GM19324 (cell line): ENCODE results near the gene OR2T11.
"Not testable (repeated sequence)": the region's sequence is repeated elsewhere in the genome, so short reads cannot be mapped to it uniquely, and the experiment has no call there.

Experiments
- ATAC-seq: cut with Tn5 transposase; IDR thresholded peaks from one replicate; pipeline ENCODE4 v1.9.1; 2021; ENCODE audit warnings: mild to moderate bottlenecking, moderate library complexity; ENCODE audit not compliant: unreplicated experiment, low FRiP score

OR2T11 gene, protein sequence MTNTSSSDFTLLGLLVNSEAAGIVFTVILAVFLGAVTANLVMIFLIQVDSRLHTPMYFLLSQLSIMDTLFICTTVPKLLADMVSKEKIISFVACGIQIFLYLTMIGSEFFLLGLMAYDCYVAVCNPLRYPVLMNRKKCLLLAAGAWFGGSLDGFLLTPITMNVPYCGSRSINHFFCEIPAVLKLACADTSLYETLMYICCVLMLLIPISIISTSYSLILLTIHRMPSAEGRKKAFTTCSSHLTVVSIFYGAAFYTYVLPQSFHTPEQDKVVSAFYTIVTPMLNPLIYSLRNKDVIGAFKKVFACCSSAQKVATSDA

DNA sequence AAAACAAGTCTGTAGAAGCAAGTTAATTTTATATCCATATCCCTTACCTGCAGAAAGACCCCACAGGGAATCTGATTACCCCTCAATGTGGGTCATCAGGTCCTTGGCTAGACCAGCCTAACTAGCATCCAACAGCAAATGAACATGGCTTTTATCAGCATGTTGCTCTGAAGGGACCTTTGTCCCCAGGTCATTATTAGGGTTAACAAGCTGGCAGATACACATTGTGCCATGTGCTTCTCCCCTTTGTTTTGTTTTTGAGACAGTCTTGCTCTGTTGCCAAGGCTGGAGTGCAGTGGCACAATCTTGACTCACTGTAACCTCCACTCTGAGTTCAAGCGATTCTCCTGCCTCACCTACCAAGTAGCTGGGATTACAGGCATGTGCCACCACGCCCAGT, at the start of gene OR2T11:
Gene OR2T11 (minus strand): TSS at position 101 of the 400 bp plus-strand sequence. CDS start 7,963 bp downstream, outside the sequence.
- ATAC-seq: not testable (repeated sequence)

DNA sequence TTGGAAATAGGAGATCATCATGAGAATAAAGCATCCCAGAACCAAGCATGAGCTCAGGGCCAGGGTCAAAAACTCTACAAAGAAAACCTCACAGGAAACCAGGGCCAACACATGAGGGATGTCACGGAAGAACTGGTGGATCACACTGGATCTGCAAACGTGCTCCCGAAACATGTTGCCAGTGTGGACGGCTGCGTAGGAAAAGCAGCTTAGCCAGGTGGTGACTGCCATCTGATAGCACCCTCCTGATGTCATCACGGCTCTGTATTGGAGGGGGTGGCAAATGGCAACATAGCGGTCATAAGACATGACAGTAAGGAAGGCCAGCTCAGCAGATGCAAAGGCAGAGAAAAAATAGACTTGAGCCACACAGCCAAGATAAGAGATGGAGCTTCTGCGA, 46.8 kb upstream of the OR2T11 start:
- ATAC-seq: no peak

DNA sequence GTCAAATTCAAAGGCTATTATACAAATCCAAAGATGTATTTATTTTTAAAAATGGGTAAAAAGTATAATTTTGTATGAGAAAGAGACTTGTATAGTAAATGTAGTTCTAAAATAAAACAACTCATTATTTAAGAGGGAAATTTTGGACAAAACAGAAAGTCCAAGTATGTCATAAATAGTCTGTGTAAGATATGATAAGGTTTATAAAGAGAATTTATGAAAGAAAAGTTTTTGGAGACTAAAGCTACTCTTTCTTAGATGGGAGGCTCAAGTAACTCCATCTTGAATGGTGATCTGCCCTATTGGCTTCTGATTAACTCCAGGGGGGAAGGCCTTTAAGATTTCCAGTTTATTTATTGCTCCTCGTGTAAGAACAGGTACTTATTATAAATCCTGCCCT, 35.1 kb upstream of the OR2T11 start:
- no peak for ATAC-seq

GRCh38 chr1:248663453-248664328, 28.8 kb upstream of the OR2T11 start:
- ATAC-seq: peak; percentile 93

DNA sequence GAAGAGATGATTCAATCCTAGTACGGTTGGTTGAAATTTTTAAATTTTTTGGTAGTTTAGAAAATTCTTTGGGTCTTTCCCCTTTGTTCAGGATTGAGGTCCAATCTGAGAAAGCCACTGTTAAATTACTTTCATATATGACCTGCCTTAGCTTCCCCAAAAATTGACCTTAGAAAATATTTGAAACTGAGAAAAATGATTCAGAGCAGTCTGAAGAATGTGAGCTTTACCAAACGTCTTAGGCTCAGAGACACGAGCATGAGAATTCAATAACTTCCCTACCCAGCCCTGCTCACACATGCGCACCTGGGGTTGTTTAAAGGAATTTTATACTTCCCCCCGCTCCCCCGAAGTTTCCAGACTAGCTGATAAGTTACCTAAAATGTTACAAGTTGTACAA, 21.9 kb upstream of the OR2T11 start:
- ATAC-seq: not testable (repeated sequence)

- ATAC-seq: peak; percentile 46
Measured at GRCh38 chr1:248655354-248655753, 20.5 kb upstream of the OR2T11 start, which contains the start of gene OR2T27. TSS of gene OR2T27 (minus strand) at chr1:248655528. CDS start at chr1:248650884, 4,644 bp downstream.

DNA sequence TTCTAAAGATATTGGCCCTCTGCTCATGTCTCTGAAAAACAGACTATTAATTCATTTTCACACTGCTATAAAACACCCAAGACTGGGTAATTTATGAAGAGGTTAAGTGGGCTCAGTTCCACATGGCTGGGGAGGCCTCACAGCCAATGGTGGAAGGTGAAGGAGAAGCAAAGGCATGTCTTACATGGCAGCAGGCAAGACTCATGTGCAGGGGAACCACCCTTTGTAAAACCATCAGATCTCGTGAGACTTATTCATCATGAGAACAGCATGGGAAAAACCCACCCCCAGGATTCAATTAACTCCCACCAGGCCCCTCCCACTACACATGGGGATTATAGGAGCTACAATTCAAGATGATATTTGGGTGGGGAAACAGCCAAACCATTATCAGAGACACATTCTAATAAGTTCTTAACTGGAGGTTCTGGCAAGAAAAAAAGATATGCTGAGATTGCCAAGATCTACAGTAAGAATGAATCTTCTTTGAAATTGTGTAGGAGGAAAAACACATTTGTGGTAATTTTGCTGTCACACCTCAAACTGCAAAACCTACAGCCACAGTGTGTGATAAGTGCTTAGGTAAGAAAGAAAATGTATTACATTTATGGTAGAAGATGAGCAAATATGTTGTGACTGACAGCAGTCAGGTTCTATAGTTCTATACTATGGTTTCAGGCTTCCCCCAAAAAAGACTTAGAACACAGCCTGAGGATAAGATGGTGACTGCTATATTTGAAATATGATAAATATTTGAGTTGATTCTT, 14.1 kb upstream of the OR2T11 start:
- not testable (repeated sequence) for ATAC-seq

DNA sequence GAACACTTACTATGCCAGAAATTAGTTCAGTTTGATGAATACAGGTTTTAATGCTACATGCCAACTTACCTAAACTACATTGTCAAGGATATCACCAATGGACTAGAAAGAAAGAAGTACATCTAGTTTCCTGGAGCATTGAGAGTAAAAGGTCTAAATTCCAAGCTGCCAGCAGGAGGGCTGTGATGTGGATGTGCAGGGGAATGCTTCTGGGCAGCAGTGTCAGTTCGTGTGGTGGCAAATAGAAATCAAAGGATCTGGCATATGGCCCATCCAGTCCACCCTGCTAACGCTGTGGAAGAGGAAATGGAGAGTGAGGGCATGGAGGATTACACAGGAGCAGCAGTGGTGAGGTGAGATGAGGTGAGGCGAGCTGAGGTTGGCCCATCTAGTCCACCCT, 10.3 kb upstream of the OR2T11 start, which contains the start of gene OR2T35:
Gene OR2T35 (minus strand): TSS at position 101 of the 400 bp plus-strand sequence. CDS start 6,020 bp downstream, outside the sequence.
- ATAC-seq: not testable (repeated sequence)

- ATAC-seq: peak; percentile 72
Measured at GRCh38 chr1:248642971-248643651, 8.2 kb upstream of the OR2T11 start.

DNA sequence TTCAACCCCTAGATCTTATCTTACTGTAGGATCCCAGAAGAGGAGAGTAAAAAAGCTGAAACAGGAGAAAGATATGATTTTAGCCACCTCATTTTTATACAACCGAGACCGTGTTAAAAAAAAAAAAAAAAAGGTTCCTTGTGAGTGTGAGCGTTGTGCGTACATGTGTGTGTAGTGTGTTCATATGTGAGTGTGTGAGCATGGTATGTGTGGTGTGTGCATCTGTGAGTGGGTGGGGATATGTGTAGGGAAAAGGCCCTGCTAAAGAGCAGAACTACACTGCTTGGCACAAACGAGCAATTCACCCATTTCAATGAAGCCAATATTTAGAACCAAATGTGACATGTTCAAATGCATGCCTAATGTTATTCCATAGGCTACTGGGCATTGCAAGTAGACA, 6.7 kb upstream of the OR2T11 start:
- not testable (repeated sequence) for ATAC-seq

DNA sequence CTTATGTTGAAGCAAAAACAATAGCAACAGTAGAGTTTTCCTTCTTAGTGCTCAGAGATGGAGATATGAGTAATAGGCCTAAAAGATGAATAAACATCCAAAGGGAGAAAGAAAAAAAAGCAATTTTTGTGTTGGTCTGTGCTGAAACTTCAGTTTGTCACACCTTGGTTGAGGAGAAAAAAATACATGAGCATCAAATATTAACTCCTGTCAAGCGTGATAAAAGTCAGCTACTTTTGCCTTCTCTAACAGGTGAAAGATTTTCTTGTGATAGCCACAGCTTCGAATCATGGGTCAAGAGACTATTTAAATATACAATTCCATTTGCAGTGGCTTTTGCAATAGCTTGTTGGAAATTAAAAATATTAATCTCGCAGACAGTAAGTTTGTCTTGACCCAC, 6.0 kb upstream of the OR2T11 start:
- ATAC-seq: peak; percentile 44

GRCh38 chr1:248639652-248640051, 4.8 kb upstream of the OR2T11 start:
- ATAC-seq: not testable (repeated sequence)

- not testable (repeated sequence) for ATAC-seq
Measured at GRCh38 chr1:248636612-248637011, 1.7 kb upstream of the OR2T11 start.

DNA sequence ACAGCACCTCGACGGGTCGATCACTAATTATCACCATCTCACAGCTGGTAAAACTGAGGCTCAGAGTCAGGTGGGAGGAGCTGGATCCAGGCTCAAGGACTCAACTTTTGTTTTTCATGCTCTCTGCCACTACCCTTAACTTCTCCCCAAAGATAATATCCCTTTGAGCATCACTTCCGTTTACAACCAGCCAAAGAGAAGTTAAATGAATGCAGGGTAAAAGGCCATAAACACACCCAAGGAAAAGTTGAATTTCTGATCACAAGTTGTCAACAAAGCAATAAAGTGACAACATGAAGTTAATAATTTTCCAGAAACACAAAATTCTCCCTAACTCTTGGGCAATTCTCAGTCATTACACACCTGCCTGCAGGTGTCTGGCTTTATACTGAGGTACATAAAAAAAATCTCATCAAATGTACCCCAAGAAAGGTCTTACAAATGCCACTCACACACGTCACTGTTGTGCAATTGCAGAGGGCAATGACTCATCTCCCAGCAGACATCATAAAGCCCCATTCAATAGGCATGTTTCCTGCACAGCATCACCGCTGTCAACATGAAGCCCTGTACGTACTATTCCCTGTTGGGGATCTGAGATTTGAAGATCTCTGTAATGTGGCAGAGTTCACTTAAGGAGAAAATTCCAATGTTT, 3.4 kb downstream of the OR2T11 start:
- ATAC-seq: no peak

GRCh38 chr1:248630551-248630950, 4.3 kb downstream of the OR2T11 start:
- no peak for ATAC-seq

- peak; percentile 96 for ATAC-seq
Measured at GRCh38 chr1:248627971-248628844, 6.7 kb downstream of the OR2T11 start.

DNA sequence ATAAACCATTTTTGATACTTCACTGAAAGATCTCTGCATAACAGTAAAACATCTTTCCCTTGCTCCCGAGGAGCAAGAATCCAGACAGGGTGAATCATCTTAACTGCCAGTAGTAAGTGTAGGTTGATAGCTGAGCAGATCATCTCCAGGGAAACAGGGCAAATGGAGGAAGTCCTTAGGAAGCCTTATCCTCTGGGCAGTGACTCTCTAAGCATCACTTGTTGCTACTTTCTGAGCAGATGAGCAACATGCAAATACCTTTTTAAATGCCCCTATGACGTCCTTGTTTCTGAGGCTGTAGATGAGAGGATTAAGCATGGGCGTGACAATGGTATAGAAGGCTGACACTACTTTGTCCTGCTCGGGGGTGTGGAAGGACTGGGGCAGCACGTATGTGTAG, 8.9 kb downstream of the OR2T11 start:
- ATAC-seq: no peak

- ATAC-seq: no peak
Measured at GRCh38 chr1:248625166-248625565, 9.7 kb downstream of the OR2T11 start.
